ENCODE measurements around the gene PPIF.

DNA sequence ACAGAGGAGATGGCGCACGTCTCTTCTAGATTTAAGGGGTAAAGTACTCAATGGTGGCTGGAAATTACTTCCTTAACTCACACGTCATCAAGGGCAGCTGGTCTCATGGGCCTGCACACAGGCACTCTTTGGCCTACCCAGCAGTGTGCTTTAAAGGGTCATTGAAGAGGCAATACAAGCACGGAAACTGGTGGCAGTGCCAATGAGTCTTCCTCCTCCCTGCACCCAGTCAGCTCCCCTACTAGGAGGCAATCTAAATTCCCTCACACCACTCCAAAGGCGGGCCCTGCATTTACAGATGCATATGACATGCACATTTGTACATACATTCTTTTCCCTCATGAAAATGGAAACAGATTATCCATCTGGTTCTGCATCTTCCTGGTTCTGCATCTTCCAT lies 47.4 kb downstream of the PPIF start:
- TF ChIP-seq, protein P1, sequence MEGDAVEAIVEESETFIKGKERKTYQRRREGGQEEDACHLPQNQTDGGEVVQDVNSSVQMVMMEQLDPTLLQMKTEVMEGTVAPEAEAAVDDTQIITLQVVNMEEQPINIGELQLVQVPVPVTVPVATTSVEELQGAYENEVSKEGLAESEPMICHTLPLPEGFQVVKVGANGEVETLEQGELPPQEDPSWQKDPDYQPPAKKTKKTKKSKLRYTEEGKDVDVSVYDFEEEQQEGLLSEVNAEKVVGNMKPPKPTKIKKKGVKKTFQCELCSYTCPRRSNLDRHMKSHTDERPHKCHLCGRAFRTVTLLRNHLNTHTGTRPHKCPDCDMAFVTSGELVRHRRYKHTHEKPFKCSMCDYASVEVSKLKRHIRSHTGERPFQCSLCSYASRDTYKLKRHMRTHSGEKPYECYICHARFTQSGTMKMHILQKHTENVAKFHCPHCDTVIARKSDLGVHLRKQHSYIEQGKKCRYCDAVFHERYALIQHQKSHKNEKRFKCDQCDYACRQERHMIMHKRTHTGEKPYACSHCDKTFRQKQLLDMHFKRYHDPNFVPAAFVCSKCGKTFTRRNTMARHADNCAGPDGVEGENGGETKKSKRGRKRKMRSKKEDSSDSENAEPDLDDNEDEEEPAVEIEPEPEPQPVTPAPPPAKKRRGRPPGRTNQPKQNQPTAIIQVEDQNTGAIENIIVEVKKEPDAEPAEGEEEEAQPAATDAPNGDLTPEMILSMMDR (tag by site-specific recombination; IDR thresholded peaks at IDR 0.05), result no peak
- TF ChIP-seq ZNF174 (tag by site-specific recombination; IDR thresholded peaks at IDR 0.05) (no peak), WT1 (tag by site-specific recombination; IDR thresholded peaks at IDR 0.05) (no peak), SP2 (tag by site-specific recombination; IDR thresholded peaks at IDR 0.05) (no peak), ZNF354C (tag by site-specific recombination; IDR thresholded peaks at IDR 0.05; ENCODE audit: borderline replicate concordance, low read depth) (no peak), ZNF658 (tag by site-specific recombination; IDR thresholded peaks at IDR 0.05) (no peak)
- TF ChIP-seq, protein P2, sequence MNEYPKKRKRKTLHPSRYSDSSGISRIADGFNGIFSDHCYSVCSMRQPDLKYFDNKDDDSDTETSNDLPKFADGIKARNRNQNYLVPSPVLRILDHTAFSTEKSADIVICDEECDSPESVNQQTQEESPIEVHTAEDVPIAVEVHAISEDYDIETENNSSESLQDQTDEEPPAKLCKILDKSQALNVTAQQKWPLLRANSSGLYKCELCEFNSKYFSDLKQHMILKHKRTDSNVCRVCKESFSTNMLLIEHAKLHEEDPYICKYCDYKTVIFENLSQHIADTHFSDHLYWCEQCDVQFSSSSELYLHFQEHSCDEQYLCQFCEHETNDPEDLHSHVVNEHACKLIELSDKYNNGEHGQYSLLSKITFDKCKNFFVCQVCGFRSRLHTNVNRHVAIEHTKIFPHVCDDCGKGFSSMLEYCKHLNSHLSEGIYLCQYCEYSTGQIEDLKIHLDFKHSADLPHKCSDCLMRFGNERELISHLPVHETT (tag by site-specific recombination; IDR thresholded peaks at IDR 0.05), result no peak
